ENCODE data around the gene DYRK1A.

DYRK1A gene

GRCh38 chr21:37553078-37553481 is 186.5 kb downstream of the DYRK1A start:
- DNase-seq = no peak

GRCh38 chr21:37554661-37555379 is 188.2 kb downstream of the DYRK1A start:
- DNase-seq = no peak

- DNase-seq = no peak
Measured at GRCh38 chr21:37555672-37556261, 189.2 kb downstream of the DYRK1A start.

GRCh38 chr21:37557261-37557950 is 190.8 kb downstream of the DYRK1A start:
- DNase-seq = no peak

- no peak for DNase-seq
Measured at GRCh38 chr21:37558676-37559211, 192.2 kb downstream of the DYRK1A start.

GRCh38 chr21:37560385-37560784 is 193.8 kb downstream of the DYRK1A start:
- no peak for DNase-seq

GRCh38 chr21:37561506-37561905 is 194.9 kb downstream of the DYRK1A start:
- no peak for DNase-seq

GRCh38 chr21:37561941-37562919 is 195.7 kb downstream of the DYRK1A start:
- DNase-seq = no peak

GRCh38 chr21:37562920-37563640 is 196.5 kb downstream of the DYRK1A start:
- no peak for DNase-seq

GRCh38 chr21:37563641-37564340 is 197.2 kb downstream of the DYRK1A start:
- DNase-seq = peak; percentile 79

- DNase-seq = peak; percentile 45
Measured at GRCh38 chr21:37564341-37564923, 197.9 kb downstream of the DYRK1A start.

- DNase-seq = no peak
Measured at GRCh38 chr21:37564924-37565529, 198.5 kb downstream of the DYRK1A start.

GRCh38 chr21:37565530-37566223 is 199.1 kb downstream of the DYRK1A start:
- DNase-seq = no peak

- DNase-seq = no peak
Measured at GRCh38 chr21:37566790-37567615, 200.4 kb downstream of the DYRK1A start.

- DNase-seq = no peak
Measured at GRCh38 chr21:37568415-37568814, 201.8 kb downstream of the DYRK1A start.

- no peak for DNase-seq
Measured at GRCh38 chr21:37568916-37569315, 202.3 kb downstream of the DYRK1A start.

- DNase-seq = no peak
Measured at GRCh38 chr21:37571442-37571841, 204.9 kb downstream of the DYRK1A start.

GRCh38 chr21:37574316-37574715 is 207.7 kb downstream of the DYRK1A start:
- DNase-seq = no peak

- no peak for DNase-seq
Measured at GRCh38 chr21:37574751-37575150, 208.2 kb downstream of the DYRK1A start.

Data from DMS 273 treated with DMSO at 0.1 percent for 48 hours (cell line).